ENCODE data around the gene AP1G1. TPM values are rescaled to one million over a fixed set of nuclear protein-coding genes. Genes with fewer than 3 reads are reported as not detected.

The AP1G1 gene
- total RNA-seq: 100 to 1,000 TPM in 1 of 4 donors, 10 to 100 TPM in 3; 80.0 to 108 (median 92.4) TPM

DNA sequence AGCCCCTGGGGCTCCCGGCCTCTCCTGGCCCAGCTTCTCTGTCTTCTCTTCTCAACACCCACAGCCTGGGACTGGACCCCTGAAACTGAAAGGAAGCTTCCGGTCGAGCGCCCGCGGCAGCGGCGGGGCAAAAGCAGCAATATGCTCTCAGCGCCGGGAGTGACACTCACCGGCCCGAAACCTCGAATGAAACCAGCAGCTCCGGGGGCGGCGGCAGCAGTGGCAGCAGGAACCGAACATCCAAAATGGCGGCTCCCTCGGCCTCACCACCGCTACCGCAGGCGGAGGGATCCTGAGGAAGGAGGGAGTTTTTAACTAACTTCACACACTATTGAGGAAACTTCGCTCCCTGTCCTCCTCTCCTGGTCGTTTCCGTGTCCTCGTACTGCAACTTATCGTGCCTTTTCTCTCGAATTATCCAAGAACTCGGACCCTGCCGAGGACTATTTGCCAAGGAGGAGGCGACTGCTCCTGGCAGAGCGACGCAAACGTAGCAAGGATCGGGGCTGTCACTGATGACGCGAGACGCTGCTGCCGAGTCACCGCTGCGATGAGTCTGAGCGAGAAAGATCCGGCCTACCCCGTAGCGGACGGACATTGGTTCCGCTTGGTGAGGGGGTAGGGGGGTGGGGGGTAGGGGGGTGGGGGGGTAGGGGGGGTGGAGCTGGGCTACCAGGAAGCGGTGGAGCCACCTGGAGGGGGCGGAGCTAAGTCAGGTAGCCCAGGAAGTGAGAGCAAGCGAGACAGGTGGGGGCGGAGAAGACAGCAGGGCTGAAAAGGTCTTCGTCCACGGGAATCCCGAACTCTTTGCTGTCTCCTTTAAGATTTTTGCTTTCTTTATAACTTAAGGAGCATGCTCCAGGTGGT is at the start of gene AP1G1:
Gene AP1G1 (minus strand): TSS at position 242 of the 867 bp plus-strand sequence. CDS start 19,355 bp downstream, outside the sequence.
- ATAC-seq (ENCODE audit: low FRiP score) (peak; percentile 97), DNase-seq (ENCODE audit: low spot score) (peak; percentile 68)
- TF ChIP-seq, protein P1, sequence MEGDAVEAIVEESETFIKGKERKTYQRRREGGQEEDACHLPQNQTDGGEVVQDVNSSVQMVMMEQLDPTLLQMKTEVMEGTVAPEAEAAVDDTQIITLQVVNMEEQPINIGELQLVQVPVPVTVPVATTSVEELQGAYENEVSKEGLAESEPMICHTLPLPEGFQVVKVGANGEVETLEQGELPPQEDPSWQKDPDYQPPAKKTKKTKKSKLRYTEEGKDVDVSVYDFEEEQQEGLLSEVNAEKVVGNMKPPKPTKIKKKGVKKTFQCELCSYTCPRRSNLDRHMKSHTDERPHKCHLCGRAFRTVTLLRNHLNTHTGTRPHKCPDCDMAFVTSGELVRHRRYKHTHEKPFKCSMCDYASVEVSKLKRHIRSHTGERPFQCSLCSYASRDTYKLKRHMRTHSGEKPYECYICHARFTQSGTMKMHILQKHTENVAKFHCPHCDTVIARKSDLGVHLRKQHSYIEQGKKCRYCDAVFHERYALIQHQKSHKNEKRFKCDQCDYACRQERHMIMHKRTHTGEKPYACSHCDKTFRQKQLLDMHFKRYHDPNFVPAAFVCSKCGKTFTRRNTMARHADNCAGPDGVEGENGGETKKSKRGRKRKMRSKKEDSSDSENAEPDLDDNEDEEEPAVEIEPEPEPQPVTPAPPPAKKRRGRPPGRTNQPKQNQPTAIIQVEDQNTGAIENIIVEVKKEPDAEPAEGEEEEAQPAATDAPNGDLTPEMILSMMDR (IDR thresholded peaks at IDR 0.05): no peak

DNA sequence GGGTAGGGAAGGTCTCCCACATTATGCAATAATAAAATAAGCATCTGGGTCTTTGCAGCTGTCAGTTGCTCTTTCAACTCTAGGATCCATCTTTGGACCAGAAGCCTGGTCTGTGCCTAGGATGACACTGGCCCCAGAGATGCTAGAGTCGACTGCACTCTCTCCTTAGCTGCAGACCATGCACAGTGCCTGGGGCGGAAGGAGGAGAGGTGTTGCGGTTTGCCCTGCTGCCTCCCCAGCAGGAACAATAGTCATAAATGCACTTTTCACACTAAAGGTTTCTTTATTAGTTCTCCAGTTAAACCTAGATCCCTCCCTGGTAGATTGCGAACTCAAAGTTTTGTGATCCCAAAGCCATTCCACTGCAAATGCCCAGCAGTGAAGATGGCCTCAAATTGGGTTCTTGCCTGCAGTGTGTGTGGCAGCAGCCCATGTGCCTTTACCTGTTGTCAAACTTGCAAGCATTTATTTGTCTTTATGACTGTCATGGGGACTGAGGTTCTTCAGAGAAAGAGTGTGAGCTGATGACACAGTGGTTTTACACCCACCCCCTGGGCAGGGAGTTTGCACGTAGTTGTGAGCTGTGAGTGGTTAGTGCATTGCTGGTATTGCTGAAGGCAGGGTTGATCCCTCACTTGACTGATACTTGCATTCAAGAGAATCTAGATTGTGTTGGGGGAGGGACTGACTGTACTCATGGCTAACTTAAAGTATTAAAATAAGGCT is 47.5 kb upstream of the AP1G1 start:
- no peak for DNase-seq (ENCODE audit: low spot score)
- TF ChIP-seq, protein P1 (IDR thresholded peaks at IDR 0.05): no peak
- no peak for ATAC-seq (ENCODE audit: low FRiP score)

DNA sequence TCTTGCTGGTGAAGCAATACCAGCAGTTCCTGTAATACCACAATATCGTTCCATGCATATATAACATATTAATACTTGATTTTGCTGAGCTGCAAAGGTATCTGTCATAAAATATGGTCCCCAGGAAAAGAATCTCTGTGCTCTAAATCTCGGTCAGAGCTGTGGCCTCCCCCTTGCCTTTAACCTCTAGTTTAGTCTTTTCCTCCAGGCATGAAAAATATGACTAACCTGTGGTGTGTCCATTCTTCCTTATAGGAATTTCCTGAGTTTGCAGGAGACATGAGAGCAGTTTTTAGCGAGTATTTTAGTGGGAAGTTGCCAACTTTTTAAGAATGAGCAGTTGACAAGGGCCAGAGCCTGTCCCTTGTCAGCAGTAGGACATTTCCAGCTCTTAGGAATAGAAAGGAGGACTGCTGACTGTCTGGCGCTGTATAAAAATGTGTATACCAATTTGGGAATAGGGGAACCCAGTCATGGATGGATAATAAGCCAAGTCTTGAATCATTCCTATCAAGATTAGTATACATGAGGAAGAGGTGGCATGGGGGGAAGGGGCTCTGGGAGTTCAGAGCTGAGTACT is 45.8 kb upstream of the AP1G1 start:
- DNase-seq (ENCODE audit: low spot score): no peak
- TF ChIP-seq, protein P1 (IDR thresholded peaks at IDR 0.05): no peak
- no peak for ATAC-seq (ENCODE audit: low FRiP score)

DNA sequence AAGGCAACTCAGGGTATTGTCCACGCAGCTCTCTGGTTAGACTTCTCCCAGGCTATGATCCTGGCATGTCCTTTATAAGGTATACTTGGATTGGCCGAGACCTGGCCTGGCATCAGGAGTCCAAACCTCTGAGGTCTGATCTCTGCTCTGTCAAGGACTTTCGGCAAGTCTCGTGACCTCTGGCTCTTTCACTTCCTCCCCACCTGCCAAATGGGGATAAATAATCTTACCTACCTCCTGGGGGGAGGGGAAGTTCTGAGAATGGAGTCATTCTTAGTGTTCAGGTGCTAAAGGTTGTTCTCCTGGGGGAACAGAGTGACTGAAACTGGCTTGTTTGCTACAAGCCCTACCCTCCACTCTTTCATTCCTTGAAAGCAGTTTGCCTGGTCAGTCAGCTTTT is 44.8 kb upstream of the AP1G1 start:
- TF ChIP-seq, protein P1 (IDR thresholded peaks at IDR 0.05): no peak
- DNase-seq (ENCODE audit: low spot score): no peak
- ATAC-seq (ENCODE audit: low FRiP score): no peak

DNA sequence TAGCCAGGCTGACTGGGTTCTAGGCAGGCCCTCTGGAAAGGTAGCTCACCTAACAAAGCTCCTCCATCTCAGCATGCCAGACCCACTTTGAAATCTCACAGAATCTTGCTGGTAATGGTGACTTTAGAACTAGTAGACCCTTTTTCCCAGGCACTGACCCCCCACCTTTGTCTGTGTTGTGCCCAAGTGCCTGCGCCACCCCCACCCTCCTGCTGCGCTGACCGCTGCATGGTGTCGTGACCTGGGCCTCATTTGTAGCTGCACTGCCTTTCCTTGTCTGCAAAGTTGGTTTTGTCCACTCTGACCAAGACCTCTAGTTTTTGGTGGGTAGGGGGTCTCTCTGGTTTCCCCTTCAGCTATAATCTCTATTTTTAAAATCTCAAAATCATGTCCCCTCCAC is 43.9 kb upstream of the AP1G1 start:
- TF ChIP-seq, protein P1 (IDR thresholded peaks at IDR 0.05): no peak
- DNase-seq (ENCODE audit: low spot score) (no peak), ATAC-seq (ENCODE audit: low FRiP score) (no peak)

DNA sequence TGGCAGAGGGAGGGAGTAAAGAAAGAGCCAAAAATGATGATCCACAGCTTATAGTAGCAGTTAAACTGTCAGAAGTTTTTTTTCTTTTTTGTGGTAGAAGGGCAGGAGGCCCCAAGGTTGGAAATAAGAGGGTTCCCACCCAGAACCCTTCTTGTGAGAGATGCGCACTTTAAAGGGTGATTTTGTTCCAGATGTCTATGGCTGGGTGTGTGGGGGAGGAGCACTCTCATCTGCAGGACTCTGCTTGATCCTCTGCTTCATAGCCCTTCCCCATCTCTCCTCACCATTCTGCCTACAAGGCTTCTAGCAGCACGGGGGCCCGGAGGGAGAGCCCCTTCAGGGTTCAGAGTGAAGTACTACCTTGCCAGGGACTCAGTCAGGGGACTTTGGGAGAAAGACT is 43.5 kb upstream of the AP1G1 start:
- no peak for ATAC-seq (ENCODE audit: low FRiP score)
- TF ChIP-seq, protein P1 (IDR thresholded peaks at IDR 0.05): no peak
- no peak for DNase-seq (ENCODE audit: low spot score)

All from omental fat pad (tissue), 4 donors.